GM13976 (cell line): ENCODE data around the gene MACROD1.

Source experiments
- DNase-seq: peaks from one replicate; pipeline ENCODE4 v3.0.0; 2012; ENCODE audit warnings: low spot score
- in situ Hi-C: fragments of 300-500 bp; cut with MboI; formaldehyde crosslinking; loops from one replicate; pipeline ENCODE4 v1.12.0; 2022; ENCODE audit warnings: low sequenced_read_pairs, mixed read lengths, inconsistent platforms; ENCODE audit not compliant: unreplicated experiment
- TF ChIP-seq, protein P1 (sequence below): IDR thresholded peaks from 2 replicates; pipeline ENCODE4 v1.5.1; 2012; ENCODE audit warnings: borderline replicate concordance, mild to moderate bottlenecking; ENCODE audit not compliant: insufficient read depth; ENCODE audit errors: extremely low read depth, missing control alignments, control extremely low read depth

The MACROD1 gene

GRCh38 chr11:64115531-64116522 lies 50.1 kb downstream of the MACROD1 start:
- in situ Hi-C loops, result no loop called here
- DNase-seq, result no peak
- TF ChIP-seq, protein P1, sequence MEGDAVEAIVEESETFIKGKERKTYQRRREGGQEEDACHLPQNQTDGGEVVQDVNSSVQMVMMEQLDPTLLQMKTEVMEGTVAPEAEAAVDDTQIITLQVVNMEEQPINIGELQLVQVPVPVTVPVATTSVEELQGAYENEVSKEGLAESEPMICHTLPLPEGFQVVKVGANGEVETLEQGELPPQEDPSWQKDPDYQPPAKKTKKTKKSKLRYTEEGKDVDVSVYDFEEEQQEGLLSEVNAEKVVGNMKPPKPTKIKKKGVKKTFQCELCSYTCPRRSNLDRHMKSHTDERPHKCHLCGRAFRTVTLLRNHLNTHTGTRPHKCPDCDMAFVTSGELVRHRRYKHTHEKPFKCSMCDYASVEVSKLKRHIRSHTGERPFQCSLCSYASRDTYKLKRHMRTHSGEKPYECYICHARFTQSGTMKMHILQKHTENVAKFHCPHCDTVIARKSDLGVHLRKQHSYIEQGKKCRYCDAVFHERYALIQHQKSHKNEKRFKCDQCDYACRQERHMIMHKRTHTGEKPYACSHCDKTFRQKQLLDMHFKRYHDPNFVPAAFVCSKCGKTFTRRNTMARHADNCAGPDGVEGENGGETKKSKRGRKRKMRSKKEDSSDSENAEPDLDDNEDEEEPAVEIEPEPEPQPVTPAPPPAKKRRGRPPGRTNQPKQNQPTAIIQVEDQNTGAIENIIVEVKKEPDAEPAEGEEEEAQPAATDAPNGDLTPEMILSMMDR, result no peak

DNA sequence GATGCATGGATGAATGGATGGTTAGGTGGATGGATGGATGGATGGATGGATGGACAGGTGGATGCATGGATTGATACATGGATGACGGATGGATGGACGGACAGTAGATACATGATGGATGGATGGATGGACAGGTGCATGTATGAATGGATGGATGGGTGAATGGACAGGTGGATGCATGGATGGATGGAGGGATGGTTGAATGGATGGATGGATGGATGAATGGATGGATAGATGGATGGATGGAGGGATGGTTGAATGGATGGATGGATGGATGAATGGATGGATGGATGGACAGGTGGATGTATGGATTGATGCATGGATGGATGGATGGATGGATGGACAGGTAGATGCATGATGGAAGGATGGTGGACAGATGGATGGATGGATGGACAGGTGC lies 51.7 kb downstream of the MACROD1 start:
- TF ChIP-seq, protein P1, result no peak
- in situ Hi-C loops, result no loop called here
- no peak for DNase-seq

DNA sequence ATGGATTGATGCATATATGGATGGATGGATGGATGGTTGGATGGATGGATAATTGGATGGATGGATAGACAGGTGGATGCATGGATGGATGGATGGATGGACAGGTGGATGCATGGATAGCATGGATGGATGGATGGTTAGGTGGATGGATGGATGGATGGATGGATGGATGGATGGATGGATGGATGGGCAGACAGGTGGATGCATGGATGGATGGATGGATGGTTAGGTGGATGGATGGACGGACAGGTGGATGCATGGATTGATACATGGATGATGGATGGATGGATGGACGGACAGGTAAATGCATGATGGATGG lies 52.5 kb downstream of the MACROD1 start:
- no peak for DNase-seq
- TF ChIP-seq, protein P1, result no peak
- in situ Hi-C loops, result no loop called here

- DNase-seq, result no peak
- TF ChIP-seq, protein P1, result no peak
- in situ Hi-C loops, result no loop called here
These were observed 53.0 kb downstream of the MACROD1 start for GRCh38 chr11:64112771-64113461.

- in situ Hi-C loops, result no loop called here
- TF ChIP-seq, protein P1, result no peak
- no peak for DNase-seq
These were observed 55.2 kb downstream of the MACROD1 start for GRCh38 chr11:64110465-64111375.

GRCh38 chr11:64109332-64109731 lies 56.6 kb downstream of the MACROD1 start:
- in situ Hi-C loops, result no loop called here
- no peak for DNase-seq
- TF ChIP-seq, protein P1, result no peak
